HG03108 (cell line): ENCODE measurements around the gene RXRA.

Experiments
- ATAC-seq: cut with Tn5 transposase; IDR thresholded peaks from one replicate; pipeline ENCODE4 v1.9.1; 2021; ENCODE audit warnings: moderate library complexity; ENCODE audit not compliant: unreplicated experiment

RXRA gene

GRCh38 chr9:134335486-134336220 is 9.4 kb downstream of the RXRA start:
- no peak for ATAC-seq

GRCh38 chr9:134336228-134336627 is 10.0 kb downstream of the RXRA start:
- no peak for ATAC-seq

GRCh38 chr9:134336924-134337323 is 10.7 kb downstream of the RXRA start:
- ATAC-seq, result no peak

GRCh38 chr9:134337469-134337868 is 11.2 kb downstream of the RXRA start:
- no peak for ATAC-seq

GRCh38 chr9:134338394-134339182 is 12.3 kb downstream of the RXRA start:
- ATAC-seq, result no peak

GRCh38 chr9:134339183-134339806 is 13.0 kb downstream of the RXRA start:
- no peak for ATAC-seq

- ATAC-seq, result no peak
These were observed 14.4 kb downstream of the RXRA start for GRCh38 chr9:134340475-134341160.

GRCh38 chr9:134341306-134341705 is 15.1 kb downstream of the RXRA start:
- ATAC-seq, result no peak

- no peak for ATAC-seq
These were observed 15.9 kb downstream of the RXRA start for GRCh38 chr9:134341929-134342745.

- ATAC-seq, result no peak
These were observed 16.5 kb downstream of the RXRA start for GRCh38 chr9:134342746-134343115.

- ATAC-seq, result no peak
These were observed 17.4 kb downstream of the RXRA start for GRCh38 chr9:134343637-134344036.

GRCh38 chr9:134344068-134344799 is 18.0 kb downstream of the RXRA start:
- ATAC-seq, result no peak

GRCh38 chr9:134344800-134345310 is 18.6 kb downstream of the RXRA start:
- ATAC-seq, result no peak

- ATAC-seq, result no peak
These were observed 19.5 kb downstream of the RXRA start for GRCh38 chr9:134345737-134346136.

- no peak for ATAC-seq
These were observed 19.9 kb downstream of the RXRA start for GRCh38 chr9:134346151-134346550.

- no peak for ATAC-seq
These were observed 20.8 kb downstream of the RXRA start for GRCh38 chr9:134346840-134347583.

GRCh38 chr9:134347996-134348395 is 21.7 kb downstream of the RXRA start:
- ATAC-seq, result no peak

- no peak for ATAC-seq
These were observed 22.3 kb downstream of the RXRA start for GRCh38 chr9:134348404-134349155.
